ENCODE data around the gene NHERF2. TPM values are rescaled to one million over a fixed set of nuclear protein-coding genes. Genes with fewer than 3 reads are reported as not detected.

NHERF2 gene
- total and polyA plus RNA-seq, 2 of the 4 experiments (the other 2 are of a cell fraction) = 18.6 to 77.8 TPM

GRCh38 chr16:1978476-1979120 is 48.1 kb upstream of the NHERF2 start (continued):
- TF ChIP-seq CTCF (conservative IDR thresholded peaks at IDR 0.05; ENCODE audit: low read depth, low read length) (no peak), MAFK (IDR thresholded peaks at IDR 0.05; ENCODE audit: low read depth, low read length) (no peak), CHD1 (IDR thresholded peaks at IDR 0.05; ENCODE audit: low read depth, low read length) (no peak), POLR2A (IDR thresholded peaks at IDR 0.05; ENCODE audit: low read depth, low read length) (no peak), RFX5 (IDR thresholded peaks at IDR 0.05; ENCODE audit: low read depth, low read length) (no peak), MAZ (IDR thresholded peaks at IDR 0.05; ENCODE audit: borderline replicate concordance, low read depth, low read length) (no peak)
